ENCODE results near the gene CCNB1. TPM values are rescaled to one million over a fixed set of nuclear protein-coding genes. Genes with fewer than 3 reads are reported as not detected.
"Not testable (repeated sequence)": the region's sequence is repeated elsewhere in the genome, so short reads cannot be mapped to it uniquely, and the experiment has no call there.

The CCNB1 gene
- total RNA-seq, 1 experiment from 2014 or later = 301 TPM

DNA sequence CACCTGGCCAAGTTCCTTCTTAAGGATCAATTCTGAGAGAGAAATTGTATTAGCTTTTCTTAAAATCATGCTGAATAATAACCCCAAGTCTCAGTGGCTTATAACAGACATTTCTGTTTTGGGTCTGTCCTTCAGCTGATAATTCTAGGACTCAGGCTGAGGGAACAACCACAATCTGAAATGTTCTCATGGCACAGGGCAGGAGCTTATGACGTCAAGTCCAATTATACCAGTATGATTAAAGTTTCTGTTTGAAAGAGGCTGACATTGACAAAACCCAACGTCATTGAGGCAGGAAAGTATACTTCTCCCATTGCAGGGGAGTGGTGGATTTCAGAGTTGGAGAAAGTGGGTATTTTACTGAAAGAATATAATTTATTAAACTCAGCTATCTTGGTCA lies 44.2 kb downstream of the CCNB1 start:
- H3K4me3 ChIP-seq = no peak overlapping the region
- no peaks in the 10 kb centered on the region for H3K9me3 ChIP-seq (replicated peaks)
- peaks cover 18% of the 10 kb centered on the region; the same call in 1 of the 2 replicates for H3K36me3 ChIP-seq
- no peak overlapping the region for H3K27ac ChIP-seq
- DNase-seq = no peak
- H3K4me1 ChIP-seq = peaks cover 5% of the 10 kb centered on the region; the same call in 1 of the 2 replicates
- H3K27me3 ChIP-seq = no peaks in the 10 kb centered on the region

DNA sequence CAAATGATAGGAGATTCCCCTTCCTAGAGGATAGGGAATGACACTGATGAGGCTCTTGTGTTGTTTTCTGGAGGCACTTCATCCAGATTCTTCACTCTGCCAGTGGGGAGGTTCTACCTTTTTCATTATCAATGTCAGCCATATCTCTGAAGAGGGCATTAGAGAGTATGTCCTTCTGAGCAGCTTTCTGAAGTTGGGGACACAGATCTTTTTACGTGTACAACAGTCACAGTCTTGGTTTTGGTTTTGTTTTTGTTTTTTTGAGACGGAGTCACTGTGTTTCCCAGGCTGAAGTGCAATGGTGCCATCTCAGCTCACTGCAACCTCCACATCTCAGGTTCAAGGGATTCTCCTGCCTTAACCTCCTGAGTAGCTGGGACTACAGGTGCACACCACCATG lies 45.1 kb downstream of the CCNB1 start:
- Histone ChIP-seq H3K27ac (no peak overlapping the region), H3K4me3 (no peak overlapping the region), H3K9me3 (replicated peaks) (no peaks in the 10 kb centered on the region), H3K36me3 (peaks cover 18% of the 10 kb centered on the region; the same call in 1 of the 2 replicates), H3K4me1 (peaks cover 6% of the 10 kb centered on the region), H3K27me3 (no peaks in the 10 kb centered on the region)
- no peak for DNase-seq

DNA sequence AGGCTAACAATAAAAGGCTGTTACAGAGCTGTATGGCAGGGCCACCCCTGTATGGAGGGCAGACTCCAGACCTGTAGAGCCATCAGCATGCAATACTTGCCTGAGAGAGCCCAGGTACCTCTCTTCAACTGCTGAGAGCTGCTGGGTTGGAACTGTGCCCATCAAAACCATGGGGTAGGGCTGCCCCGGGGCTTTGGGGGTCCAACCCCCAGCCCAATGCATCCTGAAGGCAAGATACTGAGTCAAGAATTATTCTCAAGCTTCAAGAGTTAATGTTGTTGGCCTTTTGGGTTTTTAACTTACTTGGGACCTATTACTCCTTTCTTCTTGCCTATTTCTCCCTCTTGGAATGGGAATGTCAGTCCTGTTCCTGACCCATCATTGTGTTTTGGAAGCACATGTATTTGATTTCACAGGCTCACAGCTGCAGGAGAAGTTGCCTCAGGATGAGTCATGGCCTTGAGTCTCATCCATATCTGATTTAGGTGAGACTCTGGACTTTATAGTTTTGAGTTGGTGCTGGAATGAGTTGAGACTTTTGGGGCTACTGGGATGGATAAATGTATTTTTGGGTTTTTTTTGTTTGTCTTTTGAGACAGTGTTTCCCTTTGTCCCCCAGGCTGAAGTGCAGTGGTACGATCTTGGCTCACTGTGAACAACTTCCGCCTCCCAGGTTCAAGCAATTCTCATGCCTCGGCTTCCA lies 46.7 kb downstream of the CCNB1 start:
- DNase-seq = peak in 1 of 2 experiments; percentile 31
- no peaks in the 10 kb centered on the region for H3K9me3 ChIP-seq (replicated peaks)

DNA sequence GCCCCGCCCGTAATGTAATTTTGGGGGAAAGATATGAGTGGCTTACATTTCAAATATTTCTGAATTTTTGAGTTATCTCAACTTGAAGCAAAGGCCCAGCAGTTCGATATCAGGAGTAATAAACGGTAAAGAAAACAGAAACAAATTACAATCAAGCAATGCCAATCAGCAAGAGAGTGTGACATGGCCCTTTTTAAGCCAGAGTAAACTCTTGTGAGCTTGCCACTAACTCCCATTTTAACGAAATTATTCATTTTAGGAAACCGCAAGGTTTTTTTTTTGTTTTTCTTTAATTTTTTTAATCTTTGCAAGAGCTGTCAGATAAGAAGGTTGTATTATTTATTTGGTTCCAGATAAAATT lies 50.2 kb downstream of the CCNB1 start:
- Histone ChIP-seq H3K27ac (peak overlapping the region; percentile 84), H3K36me3 (no peaks in the 10 kb centered on the region; the same call in 1 of the 2 replicates), H3K4me3 (peak overlapping the region; percentile 98), H3K9me3 (replicated peaks) (no peaks in the 10 kb centered on the region), H3K27me3 (no peaks in the 10 kb centered on the region), H3K4me1 (peaks cover 12% of the 10 kb centered on the region)
- no peak for DNase-seq

More for the DNA sequence above, 46.7 kb downstream of the CCNB1 start:
- Histone ChIP-seq H3K4me1 (peaks cover 8% of the 10 kb centered on the region), H3K27me3 (no peaks in the 10 kb centered on the region), H3K27ac (peak overlapping the region; percentile 37), H3K4me3 (no peak overlapping the region), H3K36me3 (peaks cover 18% of the 10 kb centered on the region; the same call in 1 of the 2 replicates)

DNA sequence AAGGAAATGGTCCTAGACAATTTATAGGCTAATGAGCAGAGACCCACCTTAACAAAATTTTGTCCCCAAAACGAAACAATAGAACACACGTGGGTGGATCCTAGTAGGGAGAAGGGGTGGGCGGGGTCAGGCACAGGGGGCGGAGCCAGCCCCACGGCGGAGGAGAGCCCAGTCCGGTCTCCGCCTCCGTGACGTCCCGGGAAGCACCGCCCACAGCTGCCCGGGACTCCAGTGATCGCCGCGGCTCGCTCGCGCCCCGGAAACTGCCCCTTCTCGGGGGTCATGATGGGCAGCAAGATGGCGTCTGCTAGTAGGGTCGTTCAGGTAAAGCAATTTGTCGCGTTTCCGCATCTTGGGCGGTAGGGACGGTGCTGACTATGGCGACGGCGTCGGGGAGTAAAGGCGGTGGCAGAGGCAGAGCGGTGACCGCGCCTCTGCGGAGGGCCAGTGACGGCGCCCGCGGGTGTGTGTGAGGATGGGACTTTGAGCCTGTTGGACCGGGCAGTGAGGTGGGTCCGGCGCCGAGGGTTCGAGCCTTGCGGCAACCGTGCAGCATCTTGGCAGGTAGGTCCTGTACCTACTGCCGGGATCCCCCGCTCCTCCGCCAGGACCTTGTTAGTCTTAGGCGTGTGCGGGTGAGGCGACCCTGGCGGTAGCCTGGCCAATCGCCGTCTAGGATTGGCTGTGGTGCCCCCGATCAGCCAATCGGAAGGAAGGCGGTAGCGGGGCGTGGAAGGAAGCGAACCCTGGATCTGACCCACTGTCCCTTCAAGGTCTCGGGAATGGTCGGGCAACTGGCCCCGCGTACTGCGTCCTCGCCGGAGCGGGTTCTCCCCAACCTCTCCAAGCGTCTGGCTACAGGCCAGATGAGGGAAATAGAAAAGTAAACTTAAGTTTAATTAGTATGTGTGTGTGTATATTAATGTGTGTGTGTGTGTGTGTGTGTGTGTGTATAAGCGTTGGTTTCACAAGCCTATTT lies 50.9 kb downstream of the CCNB1 start:
- peak; percentile 96 to 98 for DNase-seq
- H3K36me3 ChIP-seq = no peaks in the 10 kb centered on the region; the same call in 1 of the 2 replicates
- H3K4me3 ChIP-seq = peak overlapping the region; percentile 98

DNA sequence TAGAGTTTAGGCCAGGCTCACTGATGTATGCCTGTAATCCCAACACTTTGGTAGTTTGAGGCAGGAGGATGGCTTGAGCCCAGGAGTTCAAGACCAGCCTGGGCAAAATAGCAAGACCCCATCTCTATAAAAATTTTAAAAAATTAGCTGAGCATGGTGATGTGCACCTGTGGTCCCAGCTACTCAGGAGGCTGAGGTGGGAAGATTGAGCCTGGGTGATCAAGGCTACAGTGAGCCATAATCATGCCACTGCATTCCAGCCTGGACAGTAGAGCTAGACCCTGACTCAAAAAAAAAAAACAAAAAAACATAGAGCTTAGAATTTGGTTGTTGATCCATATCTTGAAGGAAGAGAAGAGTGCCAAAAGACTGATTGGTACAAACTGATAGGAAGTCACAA lies 53.0 kb downstream of the CCNB1 start:
- no peaks in the 10 kb centered on the region for H3K27me3 ChIP-seq
- DNase-seq = no peak
- peaks cover 12% of the 10 kb centered on the region for H3K36me3 ChIP-seq
- H3K27ac ChIP-seq = no peak overlapping the region
- H3K4me1 ChIP-seq = peaks cover 7% of the 10 kb centered on the region; the same call in 1 of the 2 replicates
- no peaks in the 10 kb centered on the region for H3K9me3 ChIP-seq (replicated peaks)
- H3K4me3 ChIP-seq = no peak overlapping the region

More for the DNA sequence above, 50.9 kb downstream of the CCNB1 start:
- peaks cover 12% of the 10 kb centered on the region for H3K4me1 ChIP-seq
- H3K27ac ChIP-seq = peak overlapping the region; percentile 84
- H3K9me3 ChIP-seq (replicated peaks) = no peaks in the 10 kb centered on the region
- H3K27me3 ChIP-seq = no peaks in the 10 kb centered on the region

- not testable (repeated sequence) for H3K4me3 ChIP-seq; H3K27me3 ChIP-seq; H3K9me3 ChIP-seq (replicated peaks); DNase-seq; H3K27ac ChIP-seq; H3K4me1 ChIP-seq
- H3K36me3 ChIP-seq = peaks cover 12% of the 10 kb centered on the region
Observed at GRCh38 chr5:69220371-69220770, 53.4 kb downstream of the CCNB1 start.

- not testable (repeated sequence) for H3K27ac ChIP-seq; H3K27me3 ChIP-seq; H3K4me1 ChIP-seq; H3K4me3 ChIP-seq; DNase-seq; H3K9me3 ChIP-seq (replicated peaks)
- H3K36me3 ChIP-seq = peaks cover 12% of the 10 kb centered on the region
Observed at GRCh38 chr5:69220833-69221232, 53.9 kb downstream of the CCNB1 start.

- no peaks in the 10 kb centered on the region for H3K27me3 ChIP-seq
- H3K4me3 ChIP-seq = no peak overlapping the region
- no peaks in the 10 kb centered on the region for H3K9me3 ChIP-seq (replicated peaks)
- H3K27ac ChIP-seq = no peak overlapping the region
- H3K36me3 ChIP-seq = peaks cover 34% of the 10 kb centered on the region
- DNase-seq = no peak
- H3K4me1 ChIP-seq = no peaks in the 10 kb centered on the region
Observed at GRCh38 chr5:69224520-69224919, 57.6 kb downstream of the CCNB1 start.

DNA sequence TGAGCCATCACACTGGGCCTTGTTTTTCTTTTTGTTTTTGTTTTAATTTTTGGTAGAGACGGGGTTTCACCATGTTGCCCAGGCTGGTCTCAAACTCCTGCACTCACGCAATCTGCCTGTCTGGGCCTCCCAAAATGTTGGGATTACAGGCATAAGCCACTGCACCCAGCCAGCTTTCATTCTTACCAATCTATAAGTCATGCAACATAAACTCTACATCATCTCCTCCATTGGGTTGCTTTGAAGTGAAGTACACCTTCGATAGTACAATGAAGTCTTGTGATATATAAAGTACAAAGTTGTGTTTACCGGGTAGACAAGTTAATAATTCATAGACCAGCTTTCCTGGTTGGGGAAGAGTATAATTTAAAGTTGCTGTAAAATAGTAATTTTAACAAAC lies 58.9 kb downstream of the CCNB1 start:
- H3K27me3 ChIP-seq = no peaks in the 10 kb centered on the region
- no peaks in the 10 kb centered on the region for H3K4me1 ChIP-seq
- H3K36me3 ChIP-seq = peaks cover 41% of the 10 kb centered on the region
- no peaks in the 10 kb centered on the region for H3K9me3 ChIP-seq (replicated peaks)
- no peak overlapping the region for H3K4me3 ChIP-seq
- H3K27ac ChIP-seq = no peak overlapping the region
- no peak for DNase-seq

Other genes starting within 250 kb of the CCNB1 start
- 47.0 and 51.8 TPM in 2 replicates for gene SLC30A5, start 73.1 kb upstream of the CCNB1 start, total RNA-seq (2014; rRNA removed; shearing (Covaris generic))
- gene CENPH, start 22.4 kb downstream of the CCNB1 start, total RNA-seq (2014; rRNA removed; shearing (Covaris generic)) = 86.3 and 103 TPM in 2 replicates
- gene CDK7, start 67.7 kb downstream of the CCNB1 start, total RNA-seq (2014; rRNA removed; shearing (Covaris generic)) = 39.7 and 46.6 TPM in 2 replicates
- gene CCDC125, start 165.7 kb downstream of the CCNB1 start, total RNA-seq (2014; rRNA removed; shearing (Covaris generic)) = 2.6 and 3.7 TPM in 2 replicates
- gene AK6, start 202.4 kb downstream of the CCNB1 start, total RNA-seq (2014; rRNA removed; shearing (Covaris generic)) = 57.5 and 64.0 TPM in 2 replicates
- gene TAF9, start 202.4 kb downstream of the CCNB1 start, total RNA-seq (2014; rRNA removed; shearing (Covaris generic)) = 169 and 181 TPM in 2 replicates
- 45.5 and 49.1 TPM in 2 replicates for gene RAD17, start 202.7 kb downstream of the CCNB1 start, total RNA-seq (2014; rRNA removed; shearing (Covaris generic))
- gene MARVELD2, start 248.0 kb downstream of the CCNB1 start, total RNA-seq (2014; rRNA removed; shearing (Covaris generic)) = 0.20 and 0.28 TPM in 2 replicates

Data from SJCRH30 (cell line).